LNCAP (cell line): ENCODE data around the gene UBASH3B.

Experiments used
- TF ChIP-seq, protein P1 (sequence below): fragments of 450-650 bp; IDR thresholded peaks from 2 replicates; pipeline ENCODE4 v1.5.1; 2017; ENCODE audit warnings: mild to moderate bottlenecking

The UBASH3B gene

DNA sequence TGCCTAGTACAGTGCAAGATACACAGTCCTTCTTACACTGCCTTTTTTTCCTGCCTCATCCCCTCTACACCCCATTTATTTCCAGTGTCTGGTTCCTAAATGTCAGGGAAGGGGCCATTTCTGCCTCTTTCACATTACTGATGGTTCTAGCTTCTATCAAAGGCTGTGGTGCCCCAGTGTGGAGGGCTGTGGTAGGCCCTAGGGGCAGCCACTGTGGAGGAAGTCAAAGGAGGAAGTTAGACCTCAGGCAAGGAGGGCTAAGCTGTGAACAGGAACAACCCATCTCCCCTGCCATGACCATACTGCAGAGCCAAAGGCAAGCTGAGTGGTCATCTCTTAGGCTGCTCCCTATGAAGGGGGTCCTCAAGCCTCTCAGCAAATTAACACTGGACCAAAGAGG lies 100.9 kb downstream of the UBASH3B start:
- TF ChIP-seq, protein P1, sequence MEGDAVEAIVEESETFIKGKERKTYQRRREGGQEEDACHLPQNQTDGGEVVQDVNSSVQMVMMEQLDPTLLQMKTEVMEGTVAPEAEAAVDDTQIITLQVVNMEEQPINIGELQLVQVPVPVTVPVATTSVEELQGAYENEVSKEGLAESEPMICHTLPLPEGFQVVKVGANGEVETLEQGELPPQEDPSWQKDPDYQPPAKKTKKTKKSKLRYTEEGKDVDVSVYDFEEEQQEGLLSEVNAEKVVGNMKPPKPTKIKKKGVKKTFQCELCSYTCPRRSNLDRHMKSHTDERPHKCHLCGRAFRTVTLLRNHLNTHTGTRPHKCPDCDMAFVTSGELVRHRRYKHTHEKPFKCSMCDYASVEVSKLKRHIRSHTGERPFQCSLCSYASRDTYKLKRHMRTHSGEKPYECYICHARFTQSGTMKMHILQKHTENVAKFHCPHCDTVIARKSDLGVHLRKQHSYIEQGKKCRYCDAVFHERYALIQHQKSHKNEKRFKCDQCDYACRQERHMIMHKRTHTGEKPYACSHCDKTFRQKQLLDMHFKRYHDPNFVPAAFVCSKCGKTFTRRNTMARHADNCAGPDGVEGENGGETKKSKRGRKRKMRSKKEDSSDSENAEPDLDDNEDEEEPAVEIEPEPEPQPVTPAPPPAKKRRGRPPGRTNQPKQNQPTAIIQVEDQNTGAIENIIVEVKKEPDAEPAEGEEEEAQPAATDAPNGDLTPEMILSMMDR: no peak

DNA sequence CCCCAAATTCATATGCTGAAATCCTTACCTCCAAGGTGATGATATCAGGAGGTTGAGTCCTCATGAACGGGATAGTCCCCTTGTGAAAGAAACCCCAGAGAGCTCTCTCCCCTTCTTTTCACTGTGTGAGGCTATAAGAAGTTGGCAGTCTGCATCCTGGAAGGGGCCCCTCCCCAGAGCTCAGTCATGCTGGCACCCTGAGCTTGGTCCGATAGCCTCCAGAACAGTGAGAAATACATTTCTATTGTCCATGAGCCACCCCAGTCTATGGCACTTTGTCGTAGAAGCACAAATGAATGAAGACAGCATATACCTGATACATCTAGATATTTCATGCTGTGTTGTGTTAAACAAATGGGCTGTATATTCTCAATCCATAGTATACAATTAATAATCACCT lies 101.7 kb downstream of the UBASH3B start:
- TF ChIP-seq, protein P1: no peak

DNA sequence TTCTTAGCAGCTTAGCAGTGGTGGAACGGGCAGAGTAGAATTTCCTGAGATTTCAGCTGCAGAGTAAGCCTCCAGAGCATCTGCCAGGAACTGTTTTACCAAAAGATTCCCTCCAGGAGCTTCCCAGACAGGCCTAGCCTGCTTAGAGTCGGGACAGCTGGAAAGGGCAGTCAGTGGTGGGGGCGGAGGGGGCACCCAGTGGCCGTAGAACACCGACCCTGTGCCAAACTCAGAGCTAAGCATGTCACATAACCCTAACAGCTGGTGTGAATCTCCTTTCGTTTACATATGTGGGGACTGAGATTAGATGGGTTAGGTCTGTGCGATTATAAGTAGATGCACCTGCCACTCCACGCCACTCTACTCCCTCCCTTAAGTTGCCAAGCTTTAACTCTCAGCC lies 102.8 kb downstream of the UBASH3B start:
- TF ChIP-seq, protein P1: no peak

DNA sequence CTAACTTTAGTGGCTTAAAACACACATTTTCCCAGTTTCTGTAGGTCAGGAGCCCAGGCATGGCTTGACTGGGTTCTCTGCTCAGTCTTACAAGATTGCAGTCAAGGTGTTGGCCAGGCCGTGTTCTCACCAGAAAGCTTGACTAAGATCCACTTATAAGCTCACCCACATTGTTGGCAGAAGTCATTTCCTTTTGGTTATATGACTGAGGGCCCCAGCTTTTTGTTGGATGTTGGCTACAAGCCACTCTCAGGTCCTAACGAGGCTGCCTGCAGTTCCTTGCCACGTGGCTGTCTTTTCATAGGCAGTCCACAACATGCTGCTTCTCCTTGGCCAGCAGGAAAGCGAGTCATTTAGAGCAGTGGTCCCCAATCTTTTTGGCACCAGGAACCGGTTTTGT lies 103.5 kb downstream of the UBASH3B start:
- TF ChIP-seq, protein P1: no peak

DNA sequence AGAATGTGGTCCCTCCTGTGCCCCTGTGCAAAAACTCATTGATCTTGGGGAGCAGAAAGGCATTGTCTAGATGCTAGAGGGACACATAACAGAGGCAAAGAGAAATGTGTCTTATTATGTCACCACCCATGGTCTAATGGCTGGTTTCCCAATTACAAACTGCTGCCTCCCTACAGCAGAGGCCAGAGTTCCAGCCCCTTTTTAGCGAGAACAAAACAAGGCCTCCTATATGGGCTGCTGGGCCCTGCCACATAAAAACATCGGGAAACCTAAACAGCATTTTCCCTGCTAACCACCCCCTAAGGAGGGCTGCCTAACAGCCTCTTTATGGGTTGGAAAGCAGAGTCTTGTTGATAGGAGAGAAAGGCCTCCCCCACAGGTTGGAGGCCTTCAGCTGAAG lies 107.6 kb downstream of the UBASH3B start:
- TF ChIP-seq, protein P1: no peak

DNA sequence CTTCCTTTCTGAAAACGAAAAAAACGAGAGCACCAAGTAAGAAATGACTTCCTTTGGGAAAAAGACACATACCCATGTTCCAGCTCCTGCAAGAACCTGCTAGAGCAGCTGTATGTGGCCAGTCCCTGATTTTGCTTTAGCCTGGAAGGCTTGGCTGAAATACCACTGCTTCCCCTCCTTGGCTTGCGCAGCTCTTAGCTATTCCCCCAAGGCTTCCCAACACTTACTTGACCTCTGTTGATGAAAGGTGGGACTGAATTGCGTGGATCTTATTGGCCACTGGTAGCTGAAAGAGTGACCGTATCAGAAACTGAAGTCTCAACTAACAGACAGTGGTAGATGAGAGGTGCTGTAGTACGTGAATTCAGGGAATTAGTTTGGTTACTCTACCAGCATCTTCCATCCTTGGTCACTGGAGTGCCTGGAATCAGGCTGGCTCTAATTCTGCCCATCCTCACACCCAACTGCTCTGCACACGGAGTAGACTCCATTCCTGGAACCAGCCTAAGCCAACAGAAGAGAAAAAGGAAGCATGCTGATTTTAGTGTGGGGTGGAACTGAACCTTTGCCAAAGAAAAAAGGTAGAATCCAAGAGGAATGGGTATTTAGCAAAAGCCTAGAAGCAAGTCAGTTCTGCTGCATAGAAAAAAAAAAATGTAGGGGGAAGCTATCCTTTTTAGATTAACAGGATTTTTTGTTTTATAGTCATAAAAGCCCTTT lies 109.0 kb downstream of the UBASH3B start:
- TF ChIP-seq, protein P1: no peak

DNA sequence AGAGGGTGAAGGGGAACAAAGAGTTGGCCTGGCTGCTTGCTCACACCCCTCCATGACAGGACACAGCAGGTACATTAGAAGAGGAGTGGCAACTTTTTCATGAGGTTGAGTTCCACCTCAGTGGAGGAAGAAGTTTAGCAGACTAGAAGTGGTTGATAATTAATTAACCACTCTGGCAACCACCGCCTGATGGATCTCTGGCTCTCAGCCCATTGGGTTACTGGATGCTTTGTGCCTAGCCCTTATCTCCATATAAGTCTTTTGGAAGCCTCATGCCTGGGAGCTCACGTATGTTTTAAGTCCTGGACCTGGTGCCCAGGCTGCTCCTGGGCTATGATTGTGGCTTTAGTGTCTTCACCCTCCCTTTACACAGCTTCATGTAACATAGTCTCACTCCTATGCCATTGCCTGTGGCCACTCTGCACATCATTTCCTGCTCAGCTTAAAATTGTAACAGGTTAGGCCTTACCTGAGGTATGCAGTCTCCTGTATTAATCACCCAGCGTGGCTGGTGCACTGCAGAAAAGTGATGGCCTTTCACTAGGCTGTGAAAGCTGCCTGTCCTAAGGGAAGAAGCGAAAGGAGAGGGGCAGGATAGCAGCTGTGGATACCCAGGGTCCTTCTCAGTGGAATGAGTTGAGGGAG lies 110.1 kb downstream of the UBASH3B start:
- TF ChIP-seq, protein P1: no peak
